GM19099 (cell line): ENCODE measurements around the gene AP3D1.

Experiments
- POLR2A ChIP-seq: IDR thresholded peaks from 3 replicates; pipeline ENCODE4 v1.6.1; 2011; ENCODE audit warnings: low read depth; ENCODE audit not compliant: insufficient read length; ENCODE audit errors: extremely low read depth

The AP3D1 gene

DNA sequence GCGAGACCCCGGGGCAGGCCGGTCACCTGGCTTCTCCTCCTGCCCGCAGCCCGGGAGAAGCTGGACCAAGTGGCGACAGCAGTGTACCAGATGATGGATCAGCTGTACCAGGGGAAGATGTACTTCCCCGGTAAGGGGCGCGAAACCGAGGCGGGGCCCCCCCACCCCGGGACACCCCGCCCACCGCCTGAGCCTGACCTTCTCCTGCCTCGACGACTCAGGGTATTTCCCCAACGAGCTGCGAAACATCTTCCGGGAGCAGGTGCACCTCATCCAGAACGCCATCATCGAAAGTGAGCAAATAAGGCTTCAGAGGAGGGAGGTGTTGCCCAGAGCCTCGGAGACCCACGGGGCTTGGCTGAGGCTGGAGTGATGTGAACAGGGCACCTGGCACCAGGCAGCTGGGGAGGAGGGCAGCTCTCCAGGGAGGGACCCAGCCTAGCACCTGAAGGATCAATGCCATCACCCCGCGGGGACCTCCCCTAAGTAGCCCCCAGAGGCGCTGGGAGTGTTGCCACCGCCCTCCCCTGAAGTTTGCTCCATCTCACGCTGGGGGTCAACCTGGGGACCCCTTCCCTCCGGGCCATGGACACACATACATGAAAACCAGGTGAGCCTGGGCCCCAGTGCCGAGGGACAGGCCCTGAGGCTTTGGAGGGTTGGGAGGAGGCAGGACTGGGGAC is 54.0 kb downstream of the AP3D1 start:
- TF ChIP-seq POLR2A = no peak

DNA sequence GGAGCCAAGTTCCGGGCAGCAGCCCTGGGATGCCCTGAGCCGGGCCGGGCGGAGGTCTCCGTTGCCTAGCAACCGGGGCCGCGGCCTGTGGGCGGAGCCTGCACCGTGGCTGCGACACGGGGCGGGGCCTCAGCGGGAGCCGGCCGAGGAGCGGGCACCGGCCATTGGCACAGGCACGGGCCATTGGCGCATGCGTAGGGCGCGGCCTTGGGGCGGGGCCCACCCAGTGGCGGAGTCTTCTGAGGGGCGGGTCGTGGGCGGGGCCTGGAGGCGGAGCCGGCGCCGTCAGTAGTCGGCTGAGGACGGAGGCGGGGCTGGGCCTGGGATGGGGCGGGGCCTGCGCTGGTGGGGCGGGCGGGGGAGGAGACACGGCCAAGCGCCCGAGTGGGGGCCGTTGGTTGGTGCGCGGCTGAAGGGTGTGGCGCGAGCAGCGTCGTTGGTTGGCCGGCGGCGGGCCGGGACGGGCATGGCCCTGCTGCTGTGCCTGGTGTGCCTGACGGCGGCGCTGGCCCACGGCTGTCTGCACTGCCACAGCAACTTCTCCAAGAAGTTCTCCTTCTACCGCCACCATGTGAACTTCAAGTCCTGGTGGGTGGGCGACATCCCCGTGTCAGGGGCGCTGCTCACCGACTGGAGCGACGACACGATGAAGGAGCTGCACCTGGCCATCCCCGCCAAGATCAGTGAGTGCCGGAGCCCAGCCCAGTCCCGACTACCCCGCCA is 54.7 kb downstream of the AP3D1 start, which contains the start of gene IZUMO4:
Gene IZUMO4, plus strand, starts transcription at position 436 of the 723 bp plus-strand sequence. Its CDS starts 31 bp downstream, at position 467.
- peak; percentile 22 for TF ChIP-seq POLR2A

DNA sequence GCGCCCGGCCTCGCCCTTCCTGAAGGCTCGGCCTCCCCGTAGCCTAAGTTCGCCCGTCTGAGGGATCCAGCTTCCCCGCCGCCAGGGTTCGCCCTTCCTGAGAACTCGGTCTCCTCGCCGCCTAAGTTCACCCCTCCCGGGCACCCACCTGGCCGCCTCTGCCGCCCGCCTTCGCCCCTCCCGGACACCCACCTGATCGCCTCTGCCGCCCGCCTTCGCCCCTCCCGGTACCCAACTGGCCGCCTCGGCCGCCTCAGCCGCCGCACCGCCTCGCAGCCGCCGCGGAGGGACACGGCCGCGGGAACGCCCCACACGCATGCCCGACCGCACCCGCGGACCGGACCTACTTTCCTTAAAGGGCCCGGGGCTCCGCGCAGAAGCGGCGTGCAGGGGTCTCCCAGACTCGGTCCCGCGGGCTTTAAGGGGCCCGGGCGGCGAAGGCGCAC is 55.3 kb downstream of the AP3D1 start, which contains the start of gene MOB3A:
Gene MOB3A, minus strand, starts transcription at position 293 of the 446 bp plus-strand sequence. CDS start 17,766 bp downstream, outside the sequence.
- peak; percentile 79 for TF ChIP-seq POLR2A

DNA sequence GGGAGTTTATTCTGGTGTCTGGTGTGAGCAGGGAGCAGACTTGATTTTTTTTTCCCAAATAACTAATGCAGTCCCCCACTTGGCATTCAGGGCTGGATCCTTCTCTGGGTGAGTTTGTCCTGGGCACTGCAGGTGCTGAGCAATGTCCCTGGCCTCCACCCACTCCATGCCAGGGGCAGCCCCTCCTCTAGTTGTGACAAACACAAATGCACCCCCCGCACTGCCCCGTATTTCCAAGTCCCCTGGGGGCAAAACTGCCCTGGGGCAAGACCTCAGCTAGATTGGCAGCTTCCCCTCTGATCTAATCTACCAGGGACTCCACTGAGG is 61.7 kb downstream of the AP3D1 start:
- no peak for TF ChIP-seq POLR2A

DNA sequence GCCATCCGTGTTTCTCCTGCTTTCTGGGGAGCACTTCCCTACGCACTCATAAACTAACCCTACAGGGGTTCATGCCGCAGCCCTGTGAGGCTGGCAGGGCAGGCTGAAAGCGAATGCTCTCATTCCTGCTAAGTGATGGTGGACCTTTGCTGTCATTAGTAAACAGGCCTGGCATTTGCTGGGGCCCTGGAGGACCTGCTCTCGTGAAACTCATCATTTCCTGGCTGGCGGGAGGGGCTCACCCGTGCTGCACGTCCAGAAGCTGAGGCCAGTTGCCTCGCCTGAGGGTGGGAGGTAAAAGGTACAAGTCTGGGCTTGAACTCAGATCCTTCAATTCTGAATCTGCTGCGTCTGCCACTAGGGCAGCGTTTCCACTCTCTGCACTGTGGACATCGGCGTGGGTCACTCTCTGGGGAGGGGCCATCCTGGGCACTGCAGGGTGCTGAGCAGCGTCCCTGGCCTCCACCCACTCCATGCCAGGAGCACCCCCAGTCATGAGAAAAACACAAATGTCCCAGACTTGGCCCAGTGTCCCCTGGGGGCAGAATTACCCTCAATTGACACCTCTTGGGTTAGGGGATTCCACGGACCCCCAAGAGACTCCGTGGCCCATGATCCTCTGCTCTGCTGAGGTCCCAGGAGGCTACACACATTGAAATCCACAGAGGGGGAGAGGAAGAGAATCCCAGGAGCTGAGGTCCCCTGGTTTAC is 62.2 kb downstream of the AP3D1 start:
- peak; percentile 42 for TF ChIP-seq POLR2A

DNA sequence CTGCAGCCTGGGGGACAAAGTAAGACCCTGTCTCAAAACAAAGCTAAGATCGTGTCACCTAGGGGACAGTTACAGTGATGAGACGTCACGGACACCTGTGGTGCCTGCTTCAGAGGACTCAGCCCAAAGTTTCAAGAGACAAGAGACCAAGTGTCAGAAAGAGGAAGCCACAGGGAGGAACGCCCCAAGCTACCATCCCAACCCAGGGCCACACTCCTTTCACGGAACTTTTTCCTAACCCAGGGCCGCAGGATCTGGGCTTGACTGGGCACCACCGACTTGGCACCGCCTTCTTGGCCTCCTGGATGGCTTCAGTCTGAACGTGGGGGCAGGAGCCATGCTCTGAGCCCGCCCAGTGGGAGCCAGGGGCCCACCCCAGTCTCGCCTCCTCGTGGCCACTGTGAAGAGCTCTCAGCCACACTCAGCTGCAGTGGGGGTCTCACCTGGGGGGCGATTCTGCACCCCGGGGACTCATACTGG is 63.7 kb downstream of the AP3D1 start:
- peak; percentile 47 for TF ChIP-seq POLR2A

DNA sequence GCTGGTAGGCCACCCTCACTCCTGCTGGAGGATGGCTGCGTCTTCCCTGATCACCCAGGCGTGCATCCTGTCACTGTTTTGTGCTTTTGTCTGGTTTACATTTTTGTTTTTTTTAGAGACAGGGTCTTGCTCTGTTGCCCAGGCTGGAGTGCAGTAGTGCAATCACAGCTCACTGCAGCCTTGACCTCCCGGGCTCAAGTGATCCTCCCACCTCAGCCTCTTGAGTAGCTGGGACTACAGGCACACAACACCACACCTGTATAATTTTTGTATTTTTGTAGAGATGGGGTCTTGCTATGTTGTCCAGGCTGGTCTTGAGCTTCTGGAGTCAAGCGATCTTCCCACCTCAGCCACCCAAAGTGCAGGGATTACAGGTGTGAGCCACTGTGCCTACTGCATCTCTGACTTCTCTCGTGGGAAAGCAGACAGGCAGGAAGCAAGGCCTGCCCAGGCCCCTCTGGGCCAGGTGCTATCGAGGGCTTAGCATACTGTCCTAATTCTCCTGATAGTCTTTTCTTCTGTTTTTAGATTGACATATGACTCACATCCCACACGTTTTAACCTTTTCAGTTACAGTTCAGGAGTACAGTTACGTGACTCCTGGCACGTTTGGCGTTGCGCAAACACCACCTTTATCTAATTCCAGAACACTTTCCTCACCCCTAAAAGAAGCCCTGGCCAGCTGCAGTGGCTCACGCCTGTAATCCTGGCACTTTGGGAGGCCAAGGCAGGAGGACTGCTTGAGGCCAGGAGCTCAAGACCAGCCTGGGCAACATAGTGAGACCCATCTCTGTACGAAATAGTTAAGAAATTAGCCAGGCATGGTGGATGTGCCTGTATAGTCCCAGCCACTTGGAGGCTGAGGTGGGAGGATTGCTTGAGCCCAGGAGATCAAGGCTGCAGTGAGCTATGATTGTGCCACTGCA is 64.4 kb downstream of the AP3D1 start:
- TF ChIP-seq POLR2A = peak; percentile 41

DNA sequence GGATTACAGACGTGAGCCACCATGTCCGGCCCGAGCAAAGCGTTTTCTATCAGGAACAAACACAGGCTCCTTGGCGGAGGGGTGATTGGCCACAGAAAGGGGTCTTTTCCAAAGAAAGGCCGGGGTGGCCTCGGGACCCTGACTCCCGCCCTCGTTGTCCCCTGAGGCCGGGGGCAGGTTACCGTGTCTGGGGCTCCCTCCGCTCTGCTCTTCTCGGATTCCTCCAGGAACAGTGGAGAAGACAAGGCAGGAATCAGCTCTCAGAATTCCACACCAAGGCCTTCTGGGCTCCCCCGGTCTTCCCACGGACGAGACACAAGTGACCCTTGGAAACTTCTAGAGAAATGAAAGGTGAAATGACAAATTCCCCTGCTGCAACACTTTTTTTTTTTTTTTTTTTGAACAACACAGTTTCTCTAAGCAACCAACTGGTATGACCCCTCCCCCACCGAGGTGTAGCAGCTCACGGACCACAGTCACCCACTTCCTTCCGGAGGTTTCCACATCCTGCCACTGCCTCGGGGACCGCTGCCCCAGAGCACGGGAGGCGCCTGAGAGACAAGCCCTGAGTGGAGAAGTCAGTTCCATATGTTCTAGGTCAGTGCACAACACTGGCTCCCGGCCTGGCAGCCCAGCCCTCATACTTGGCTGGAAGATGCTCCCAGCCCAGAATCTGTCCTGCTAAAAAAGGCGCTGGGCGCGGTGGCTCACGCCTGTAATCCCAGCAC is 66.2 kb downstream of the AP3D1 start:
- peak; percentile 80 for TF ChIP-seq POLR2A

DNA sequence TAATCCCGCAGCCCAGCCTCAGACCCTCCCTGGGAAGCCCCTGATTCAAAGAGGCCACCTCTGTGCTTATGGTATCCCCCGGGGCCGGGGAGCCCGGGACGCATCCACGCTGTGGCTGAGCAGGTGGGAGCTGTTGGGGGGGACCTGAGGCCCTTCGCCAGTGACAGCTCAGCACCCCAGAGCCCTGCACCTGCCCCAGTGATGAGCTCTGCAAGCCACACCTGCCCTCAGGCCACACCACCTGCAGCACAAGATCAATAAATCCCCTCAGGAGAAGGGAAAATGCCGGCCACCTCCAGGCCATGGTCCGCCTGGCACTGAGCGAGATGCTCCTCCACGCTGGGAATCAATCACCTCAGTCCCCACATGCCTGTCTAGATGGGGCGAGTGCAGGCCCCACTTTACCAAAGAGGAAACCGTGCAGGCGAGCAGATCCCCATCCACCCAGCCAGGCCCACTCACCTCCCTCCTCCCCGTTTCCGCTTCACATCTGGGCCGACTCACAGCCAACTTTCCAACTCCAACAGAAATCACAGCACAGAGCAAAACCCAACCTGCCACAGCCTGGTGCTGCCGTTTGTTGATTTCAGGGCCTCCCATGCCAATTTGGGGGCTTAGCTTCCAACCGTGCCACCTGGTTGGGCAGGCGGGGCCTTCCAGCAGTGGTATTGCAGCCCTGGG is 68.1 kb downstream of the AP3D1 start:
- TF ChIP-seq POLR2A = peak; percentile 57

DNA sequence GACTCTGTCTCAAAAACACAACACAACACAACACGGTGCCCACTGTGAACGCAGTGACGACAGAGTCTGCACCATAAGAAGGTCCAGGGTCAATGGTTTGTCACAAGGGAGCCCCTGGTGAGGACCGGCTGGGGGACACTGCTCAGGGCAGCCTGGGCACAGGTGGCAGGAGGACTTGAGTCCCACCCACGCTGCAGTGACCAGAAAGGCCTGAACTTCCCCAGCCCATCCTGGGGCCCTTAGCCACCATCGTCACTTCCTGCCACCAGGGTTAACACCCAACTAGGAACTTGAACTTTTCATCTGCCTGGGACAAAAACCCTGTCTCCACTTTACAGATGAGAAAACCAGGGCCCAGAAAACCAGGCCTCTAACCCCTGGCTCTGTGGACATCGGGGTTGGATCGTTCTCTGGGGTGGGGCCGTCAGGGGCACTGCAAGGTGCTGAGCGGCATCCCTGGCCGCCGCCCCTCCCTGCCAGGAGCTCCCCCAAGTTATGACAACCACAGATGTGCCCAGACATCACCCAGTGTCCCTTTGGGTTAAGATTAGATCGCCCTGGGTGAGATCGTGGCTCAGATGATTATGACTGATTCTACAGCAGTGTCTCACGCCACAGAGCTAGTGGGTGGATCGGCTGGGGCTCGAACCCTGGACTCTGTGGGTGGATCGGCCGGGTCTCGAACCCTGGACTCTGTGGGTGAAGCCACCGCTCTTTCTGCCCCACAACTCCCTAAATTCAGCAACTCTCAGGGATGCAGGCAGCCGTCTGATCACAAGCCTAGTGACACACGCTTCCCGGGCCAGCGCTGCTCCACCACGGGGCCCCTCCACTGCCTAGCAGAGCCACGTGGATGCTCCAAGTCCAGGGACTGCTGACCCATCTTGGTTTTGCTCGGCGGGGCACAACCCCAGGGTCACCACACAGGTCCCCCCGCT is 69.2 kb downstream of the AP3D1 start:
- peak; percentile 45 for TF ChIP-seq POLR2A

DNA sequence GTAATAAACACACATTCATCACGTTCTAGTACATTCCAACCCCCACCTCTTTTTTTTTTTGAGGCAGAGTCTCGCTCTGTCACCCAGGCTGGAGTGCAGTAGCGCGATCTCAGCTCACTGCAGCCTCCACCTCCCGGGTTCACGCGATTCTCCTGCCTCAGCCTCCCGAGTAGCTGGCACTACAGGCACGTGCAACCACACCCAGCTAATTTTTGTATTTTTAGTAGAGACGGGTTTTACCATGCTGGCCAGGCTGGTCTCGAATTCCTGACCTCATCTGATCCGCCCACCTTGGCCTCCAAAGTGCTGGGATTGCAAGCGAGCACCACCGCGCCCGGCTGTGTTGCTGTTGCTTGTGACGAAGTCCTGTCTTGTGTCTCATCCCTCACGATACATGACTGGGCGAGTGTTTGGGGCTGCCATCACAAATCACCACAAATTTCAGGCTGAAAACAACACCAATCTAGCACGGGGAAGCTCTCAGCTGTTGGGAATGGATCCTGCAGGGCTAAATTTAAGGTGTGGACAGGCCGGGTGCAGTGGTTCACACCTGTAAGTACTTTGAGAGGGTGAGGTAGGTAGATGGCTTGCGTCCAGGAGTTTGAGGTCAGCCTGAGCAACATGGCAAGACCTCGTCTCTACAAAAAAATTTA is 70.9 kb downstream of the AP3D1 start:
- TF ChIP-seq POLR2A = no peak

DNA sequence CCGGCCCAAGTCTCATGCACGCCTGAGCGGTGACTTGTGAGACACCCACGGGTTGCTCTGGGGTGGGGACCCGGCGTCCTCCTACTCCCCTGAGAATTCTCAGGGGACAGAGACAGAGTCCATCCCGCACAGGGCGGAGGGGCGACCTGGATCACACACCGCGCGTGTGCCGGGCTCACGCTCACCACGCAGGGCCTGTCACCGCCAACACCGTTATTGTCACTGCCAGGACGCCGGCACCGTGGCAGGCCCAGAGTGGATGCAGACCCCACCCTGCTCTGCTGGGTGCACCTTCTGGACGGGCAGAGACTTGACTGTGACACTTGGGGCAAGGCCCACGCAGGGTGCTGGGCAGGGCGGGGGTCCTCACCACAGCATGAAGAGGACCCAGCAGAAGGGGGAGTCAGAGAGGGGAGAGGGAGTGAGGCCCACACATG is 71.5 kb downstream of the AP3D1 start:
- TF ChIP-seq POLR2A = no peak
